NCI-H460 (cell line): ENCODE data around the gene GOT2. TPM values are rescaled to one million over a fixed set of nuclear protein-coding genes. Genes with fewer than 3 reads are reported as not detected.
"Not testable (repeated sequence)": the region's sequence is repeated elsewhere in the genome, so short reads cannot be mapped to it uniquely, and the experiment has no call there.

Source experiments
- DNase-seq: peaks from one replicate; pipeline ENCODE4 v3.0.0-alpha.2; 2016; ENCODE audit warnings: low read depth; ENCODE audit errors: extremely low read depth
- polyA plus RNA-seq: library from polyadenylated mRNA; depleted of rRNA; stranded (reverse); fragments of >200 nt; gene quantifications from 2 replicates; pipeline ENCODE4 v1.2.3, GENCODE V29; 2014; cell fraction: nucleus; rRNA removed
- total RNA-seq: library from RNA; depleted of rRNA; stranded (reverse); fragments of >200 nt; shearing (Covaris generic); gene quantifications from 2 replicates; pipeline ENCODE4 v1.2.3, GENCODE V29; 2014; rRNA removed

Gene GOT2
- 159 and 172 TPM in 2 replicates for total RNA-seq
- polyA plus RNA-seq, result 166 and 179 TPM in 2 replicates

DNA sequence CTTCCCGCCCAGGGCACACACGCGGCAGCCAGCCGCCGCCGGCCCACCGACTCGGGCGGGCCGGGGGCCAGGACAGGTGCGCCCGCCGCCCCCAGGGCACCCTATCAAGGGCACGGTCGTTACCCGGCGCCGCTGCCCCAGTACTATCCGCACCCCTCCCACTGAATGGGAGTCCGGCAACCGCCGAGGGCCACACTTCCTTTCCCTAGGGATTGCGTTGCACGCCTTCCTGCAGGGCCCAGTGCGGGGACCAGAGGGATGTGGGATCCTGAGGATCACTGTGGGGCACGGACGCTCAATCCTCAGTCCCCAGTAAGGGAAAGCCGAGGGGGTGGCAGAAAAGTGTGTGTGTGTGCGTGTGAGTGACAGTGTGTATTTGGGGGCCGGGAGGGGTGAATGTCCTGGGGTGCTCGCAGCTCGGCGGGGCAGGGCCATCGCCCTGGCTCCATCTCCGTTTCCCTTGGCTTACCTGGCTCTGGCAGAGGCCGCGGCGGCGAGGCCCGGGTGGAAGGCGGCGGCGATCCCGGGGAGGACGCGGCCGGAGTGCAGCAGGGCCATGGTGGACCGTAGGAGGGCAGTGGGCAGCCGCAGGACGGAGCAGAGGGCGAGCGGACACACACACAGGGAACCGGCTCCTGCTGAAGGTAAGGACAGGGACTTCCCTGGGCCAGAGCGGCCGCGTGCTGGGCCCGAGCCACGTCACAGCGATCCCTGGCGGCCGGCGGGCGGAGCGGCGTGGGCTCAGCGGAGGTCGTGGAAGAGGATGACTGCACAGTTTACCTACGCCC lies at the start of gene GOT2:
Gene GOT2 (minus strand): TSS at position 646 of the 788 bp plus-strand sequence. CDS start 88 bp downstream, at position 558.
- DNase-seq, result peak; percentile 88

DNA sequence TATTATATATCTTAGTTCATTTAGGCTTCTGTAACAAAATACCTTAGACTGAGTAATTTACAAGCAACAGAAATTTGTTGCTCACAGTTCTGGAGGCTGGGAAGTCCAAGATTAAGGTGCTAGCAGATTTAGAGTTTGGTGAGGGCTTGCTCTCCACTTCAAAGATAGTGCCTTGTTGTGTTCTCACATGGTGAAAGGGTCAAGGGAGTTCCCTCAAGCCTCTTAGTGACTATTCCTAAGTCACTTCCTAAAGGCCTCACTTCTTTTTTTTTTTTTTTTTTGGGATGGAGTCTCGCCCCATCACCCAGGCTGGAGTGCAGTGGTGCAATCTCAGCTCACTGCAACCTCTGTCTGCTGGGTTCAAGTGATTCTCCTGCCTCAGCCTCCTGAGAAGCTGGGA lies 45.2 kb upstream of the GOT2 start:
- DNase-seq, result not testable (repeated sequence)

DNA sequence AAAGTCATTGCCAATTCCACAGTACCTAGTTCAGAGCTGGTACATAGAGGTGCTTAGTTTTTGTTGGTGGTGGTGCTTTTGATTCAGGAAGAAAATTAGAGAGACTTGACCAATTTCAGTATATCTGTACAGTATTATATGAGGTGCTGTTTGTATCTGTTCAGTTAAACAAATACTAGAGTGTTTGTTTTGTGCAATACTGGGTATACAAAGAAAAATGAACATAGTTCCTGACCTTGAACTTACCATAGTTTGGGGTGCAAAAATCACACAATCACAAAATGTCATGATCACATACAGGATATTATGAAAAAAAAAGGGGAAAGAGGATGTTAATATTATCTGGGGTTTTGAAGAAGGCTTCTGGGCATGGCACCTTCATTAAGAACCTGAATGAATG lies 39.8 kb upstream of the GOT2 start:
- DNase-seq, result no peak

DNA sequence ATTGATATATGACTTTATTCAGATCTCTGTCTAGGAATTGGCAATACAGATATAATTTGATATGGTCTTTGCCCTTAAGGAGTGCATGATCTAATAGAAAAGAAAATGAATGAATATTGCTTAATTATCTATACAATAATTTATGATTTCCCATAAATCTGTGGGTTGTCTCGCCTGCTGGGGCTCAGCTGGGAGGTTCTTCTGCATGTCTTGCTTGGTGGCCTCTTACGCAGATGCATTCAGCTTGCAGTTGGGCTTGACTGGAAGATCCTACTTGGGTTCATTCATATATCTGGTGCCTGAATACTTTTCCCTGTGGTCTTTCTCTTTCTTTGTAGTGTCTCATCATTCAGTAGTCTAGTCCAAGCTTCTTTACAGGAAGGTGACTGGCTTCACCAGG lies 34.0 kb upstream of the GOT2 start:
- DNase-seq, result no peak

DNA sequence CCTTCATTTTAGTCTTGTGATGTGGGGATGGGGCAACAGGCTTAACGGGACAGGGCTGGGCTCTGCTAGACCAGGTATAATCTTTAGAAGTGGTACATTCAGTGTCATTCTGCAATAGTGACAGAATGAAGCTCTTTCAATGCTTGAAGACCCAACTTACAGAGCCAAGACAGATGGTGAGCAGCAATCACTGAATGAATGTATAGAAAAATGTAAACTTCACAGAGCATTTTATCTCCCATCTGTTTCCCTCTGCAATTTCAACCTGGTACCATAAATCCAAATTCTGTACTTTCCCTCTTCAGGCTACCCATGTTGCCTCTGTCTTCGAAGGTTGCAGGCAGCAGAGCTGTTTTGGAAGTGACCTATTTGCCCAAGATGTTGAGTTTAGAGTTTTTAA lies 33.5 kb upstream of the GOT2 start:
- no peak for DNase-seq

DNA sequence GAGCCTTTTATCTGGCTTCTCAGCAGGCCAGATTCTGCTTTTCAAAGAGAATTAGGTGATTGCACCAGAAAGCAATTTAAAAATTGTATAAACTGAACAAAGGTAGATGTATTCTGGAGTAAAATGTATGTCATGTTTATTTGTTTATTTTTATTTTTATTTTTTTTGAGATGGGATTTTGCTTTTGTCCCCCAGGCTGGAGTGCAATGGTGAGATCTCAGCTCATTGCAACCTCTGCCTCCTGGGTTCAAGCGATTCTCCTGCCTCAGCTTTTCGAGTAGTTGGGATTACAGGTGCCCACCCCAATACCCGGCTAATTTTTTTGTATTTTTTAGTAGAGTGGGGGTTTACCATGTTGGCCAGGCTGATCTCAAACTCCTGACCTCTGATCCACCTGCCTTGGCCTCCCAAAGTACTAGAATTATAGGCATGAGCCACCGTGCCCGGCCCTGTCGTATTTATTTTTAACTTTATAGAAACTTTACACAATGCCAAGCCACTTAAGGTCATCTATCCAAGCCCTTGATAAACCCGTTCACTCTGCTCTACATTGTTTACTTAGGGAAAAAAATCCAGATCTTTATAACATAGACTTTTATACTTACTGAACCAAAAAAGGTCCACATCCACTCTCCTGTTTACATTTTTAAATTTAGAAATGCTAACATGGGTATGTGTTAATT lies 22.7 kb upstream of the GOT2 start:
- no peak for DNase-seq

DNA sequence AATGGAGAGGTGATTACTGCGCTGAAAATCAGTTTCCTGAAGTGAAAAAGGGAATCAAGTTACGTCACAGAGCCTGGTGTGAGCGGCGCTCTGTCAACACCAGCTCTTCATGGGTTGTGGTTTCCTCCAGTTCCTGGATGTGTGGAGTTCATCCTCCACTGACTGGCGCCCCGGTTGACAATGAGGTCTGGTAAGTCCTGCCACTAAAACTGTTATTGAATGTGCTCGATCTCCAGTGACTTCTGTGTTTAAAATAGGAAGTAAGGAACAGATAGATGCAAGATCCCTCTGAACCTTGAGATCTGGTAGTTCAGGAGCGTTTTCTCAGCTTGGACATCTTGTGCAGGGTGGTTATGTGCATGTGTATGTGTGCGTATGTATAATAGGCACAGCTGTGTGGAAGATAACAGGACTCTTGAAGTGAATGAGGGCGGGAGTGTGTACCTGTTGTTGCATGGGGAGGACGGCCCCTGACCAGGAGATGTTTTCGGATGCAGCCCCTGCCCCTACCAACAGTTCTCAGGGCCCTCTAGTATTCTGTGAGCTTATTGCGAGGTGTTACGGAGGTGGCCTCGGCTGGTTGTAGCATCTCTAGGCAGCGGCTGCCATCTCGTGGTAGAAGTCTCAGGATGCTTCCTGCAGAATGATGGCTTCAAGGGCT lies 22.0 kb upstream of the GOT2 start:
- peak; percentile 86 for DNase-seq

DNA sequence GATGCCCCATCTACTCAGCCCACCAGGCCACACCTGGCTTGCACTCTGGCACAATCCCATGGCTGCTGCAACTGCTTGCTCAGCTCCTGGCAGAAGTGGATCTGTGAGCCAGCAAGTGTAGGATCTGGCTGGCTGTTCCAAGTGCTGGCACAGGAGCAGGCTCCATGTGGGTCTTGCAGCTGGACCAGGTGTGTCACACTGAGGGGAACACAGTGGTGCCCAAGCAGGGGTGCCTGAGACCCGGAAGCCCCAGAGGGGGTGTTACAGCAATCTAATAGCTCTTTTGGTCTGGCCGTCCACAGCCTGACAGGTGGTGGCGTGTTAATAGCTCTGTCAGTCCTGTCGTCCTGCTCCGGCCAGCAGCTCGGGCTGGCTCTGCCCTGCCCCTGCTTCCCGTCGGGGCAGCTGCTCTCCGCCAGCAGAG lies 19.6 kb upstream of the GOT2 start:
- no peak for DNase-seq

DNA sequence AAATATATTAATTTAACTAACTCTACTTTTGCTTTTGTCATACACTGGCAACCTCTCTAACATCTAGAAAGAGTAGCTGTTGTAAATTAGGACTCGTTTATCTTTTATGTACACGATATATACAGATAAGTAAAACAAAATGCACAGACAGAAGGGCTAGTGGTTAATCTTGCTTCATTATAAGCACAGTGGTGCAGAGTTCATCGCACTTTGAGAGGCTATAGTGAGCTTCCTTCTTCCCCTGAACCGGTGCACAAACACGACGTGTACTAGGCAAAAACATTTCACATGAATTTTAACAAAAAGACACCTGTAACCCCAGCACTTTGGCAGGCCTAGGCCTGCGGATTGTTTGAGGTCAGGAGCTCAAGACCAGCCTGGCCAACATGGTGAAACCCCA lies 10.4 kb upstream of the GOT2 start:
- DNase-seq, result no peak

DNA sequence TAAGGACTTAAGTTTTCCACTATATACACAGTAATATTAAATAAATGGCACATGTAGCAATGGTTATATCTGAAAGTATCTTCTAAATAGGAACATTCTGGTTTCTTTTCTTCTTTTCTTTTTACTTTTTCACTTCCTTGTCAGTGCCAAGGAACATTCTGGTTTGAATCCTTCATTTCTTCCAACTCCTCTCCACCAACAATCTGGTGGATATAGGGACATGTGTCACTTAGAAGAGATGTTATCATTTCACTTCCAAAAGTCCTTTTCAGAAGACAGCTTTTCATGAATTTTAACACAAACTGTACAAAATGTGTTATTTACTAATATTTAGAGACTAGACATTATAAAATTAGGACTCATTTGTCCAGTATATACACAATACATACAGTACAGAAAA lies 7.9 kb upstream of the GOT2 start:
- DNase-seq, result no peak

DNA sequence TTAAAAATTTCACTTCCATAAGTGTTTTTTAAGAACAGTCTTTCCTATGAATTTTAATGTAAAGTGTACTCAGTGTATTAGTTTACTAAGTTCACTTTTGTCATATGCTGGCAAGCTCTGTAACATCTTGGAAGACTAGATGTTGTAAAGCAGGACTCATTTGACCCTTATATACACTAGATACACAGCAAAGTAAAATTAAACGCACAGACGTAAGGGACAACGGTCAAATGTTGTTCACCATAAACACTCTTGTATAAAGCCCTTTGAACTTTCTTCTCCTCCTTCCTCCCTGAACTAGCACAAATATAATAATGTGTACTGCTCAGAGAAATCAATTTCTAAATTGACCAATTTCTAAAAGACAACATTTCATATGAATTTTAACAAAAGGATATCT lies 7.0 kb upstream of the GOT2 start:
- no peak for DNase-seq

DNA sequence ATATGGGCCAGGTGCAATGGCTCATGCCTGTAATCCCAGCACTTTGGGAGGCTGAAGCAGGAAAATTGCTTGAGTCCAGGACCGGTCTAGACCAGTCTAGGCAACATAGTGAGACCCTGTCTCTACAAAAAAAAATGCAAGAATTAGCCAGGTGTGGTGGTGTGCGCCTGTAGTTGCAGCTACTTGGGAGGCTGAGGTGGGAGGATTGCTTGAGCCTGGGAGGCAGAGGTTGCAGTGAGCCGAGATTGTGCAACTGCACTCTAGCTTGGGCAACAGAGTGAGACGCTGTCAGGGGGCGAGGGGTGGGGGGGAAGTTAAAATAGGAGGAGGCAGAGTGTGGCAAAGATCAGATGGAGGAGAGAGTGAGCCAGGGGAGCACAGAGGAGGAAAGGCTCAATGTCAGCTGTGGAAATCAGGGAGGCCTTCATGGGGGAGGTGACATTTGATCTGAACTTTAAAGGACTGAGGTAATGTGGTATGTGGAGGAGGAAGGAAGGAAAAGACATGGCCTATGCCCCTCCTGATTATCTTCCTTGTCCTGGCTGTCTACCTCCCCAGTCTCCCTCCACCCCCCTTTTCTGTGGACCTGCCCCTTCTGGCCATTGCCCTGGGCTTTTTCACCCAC lies 4.7 kb upstream of the GOT2 start:
- no peak for DNase-seq

DNA sequence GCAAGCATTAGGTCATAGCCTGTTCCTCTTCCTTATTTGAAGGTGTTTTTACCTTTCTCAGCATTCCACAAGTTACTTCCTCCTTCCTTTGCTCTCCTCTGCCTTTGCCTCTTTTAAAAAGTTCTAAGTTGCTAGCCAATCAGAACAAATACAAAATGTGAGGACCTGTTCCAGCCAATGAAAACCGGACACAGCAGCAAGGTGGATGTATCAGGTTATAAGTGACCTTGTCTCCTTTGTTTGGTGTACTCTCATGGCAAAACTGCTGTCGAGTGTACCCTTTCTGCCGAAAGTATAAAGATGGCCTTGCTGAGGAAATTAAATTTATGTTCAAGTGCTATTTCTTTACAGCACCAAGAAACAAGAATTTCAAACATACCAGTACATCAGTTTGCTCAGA lies 2.2 kb upstream of the GOT2 start:
- DNase-seq, result not testable (repeated sequence)

DNA sequence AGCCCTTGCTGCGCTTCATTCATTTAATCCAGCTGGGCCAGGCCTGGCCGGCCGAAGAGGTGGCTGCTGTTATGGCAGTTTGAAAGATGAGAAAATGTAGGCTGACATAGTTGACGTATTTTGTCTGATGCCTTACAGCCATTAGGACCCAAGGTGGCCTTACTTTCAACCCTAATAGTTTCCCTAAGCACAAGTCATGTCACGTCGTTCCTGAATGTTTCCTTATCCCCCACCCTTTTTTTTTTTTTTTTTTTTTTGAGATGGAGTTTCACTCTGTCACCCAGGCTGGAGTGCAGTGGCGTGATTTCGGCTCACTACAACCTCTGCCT lies 307 bp upstream of the GOT2 start:
- no peak for DNase-seq

DNA sequence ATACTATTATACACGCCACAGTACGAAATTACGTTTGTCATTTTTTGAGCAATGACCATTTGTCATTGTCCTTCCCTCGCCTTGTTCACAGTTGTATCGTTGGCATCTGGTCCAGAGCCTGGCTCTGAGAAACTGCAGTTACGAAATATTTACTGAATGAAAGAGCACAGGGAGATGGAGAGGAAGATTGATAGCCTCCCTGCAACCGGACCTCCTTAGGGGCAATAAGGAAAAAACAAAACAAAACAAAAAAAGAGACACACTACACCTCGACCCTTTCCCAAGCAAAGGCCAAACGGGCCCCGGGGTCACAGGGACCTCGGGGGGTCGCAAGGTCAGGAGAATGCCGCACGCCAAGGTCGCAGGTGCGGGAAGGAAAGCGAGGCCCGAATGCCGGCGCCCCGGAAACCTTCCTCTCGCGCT lies 857 bp downstream of the GOT2 start:
- no peak for DNase-seq

DNA sequence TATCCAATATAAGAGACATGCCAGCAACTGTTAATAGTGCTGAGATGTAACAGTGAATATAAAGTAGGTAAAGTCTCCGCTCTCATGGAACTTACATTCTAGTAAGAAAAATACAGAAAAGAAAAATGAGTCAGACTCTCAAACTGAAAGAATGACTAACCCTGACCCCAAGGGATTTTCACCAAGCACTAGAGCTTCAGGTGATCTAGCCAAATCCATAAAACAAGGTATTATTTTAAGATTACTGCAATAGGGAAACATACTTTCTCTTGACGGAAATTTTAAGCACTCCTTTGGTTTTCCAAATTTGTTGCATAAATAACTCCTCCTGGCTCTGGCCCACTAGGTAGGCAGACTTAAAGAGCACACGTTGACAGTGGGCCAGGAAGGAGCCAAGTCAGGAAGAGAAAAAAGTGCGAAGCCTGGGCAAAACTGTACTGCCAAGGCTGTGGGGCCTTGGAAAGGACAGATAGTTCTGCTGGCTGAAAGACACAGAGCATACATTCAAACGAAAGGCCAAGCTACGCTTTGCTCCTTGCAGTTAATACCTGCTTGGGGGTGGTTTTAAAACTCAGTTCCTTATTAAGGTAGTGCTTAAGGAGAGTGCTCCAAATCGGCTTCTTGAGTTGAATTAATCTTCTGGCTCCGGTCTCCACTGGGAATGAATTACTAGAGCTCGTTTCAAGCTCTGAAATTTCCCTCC lies 1.4 kb downstream of the GOT2 start:
- DNase-seq, result no peak

DNA sequence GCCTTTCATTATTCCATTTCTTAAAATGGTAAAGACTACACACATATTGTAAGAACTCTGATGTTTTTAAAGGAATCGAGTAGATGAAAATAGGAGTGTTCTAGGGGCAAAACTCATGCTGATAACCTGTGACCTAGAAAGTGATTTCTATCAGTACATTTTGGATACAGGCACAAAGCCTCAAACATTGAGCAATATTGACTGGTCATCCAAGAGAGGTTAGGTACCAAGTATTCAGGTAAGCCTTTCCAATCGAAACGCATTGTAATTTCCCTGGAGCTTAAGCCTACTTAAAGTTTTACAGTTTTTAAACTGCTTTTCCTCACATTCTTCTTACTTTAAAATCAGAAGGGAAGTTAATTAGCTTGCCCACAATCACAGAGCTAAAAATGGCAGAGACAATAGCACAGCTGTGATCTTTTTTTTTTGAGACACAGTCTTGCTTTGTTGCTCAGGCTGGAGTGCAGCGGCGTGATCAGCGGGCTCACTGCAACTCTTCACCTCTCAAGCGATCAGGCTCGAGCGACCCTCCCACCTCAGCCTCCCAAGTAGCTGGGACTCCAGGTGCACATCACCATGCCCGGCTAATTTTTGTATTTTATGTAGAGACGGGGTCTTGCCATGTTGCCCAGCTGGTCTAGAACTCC lies 3.3 kb downstream of the GOT2 start:
- no peak for DNase-seq

DNA sequence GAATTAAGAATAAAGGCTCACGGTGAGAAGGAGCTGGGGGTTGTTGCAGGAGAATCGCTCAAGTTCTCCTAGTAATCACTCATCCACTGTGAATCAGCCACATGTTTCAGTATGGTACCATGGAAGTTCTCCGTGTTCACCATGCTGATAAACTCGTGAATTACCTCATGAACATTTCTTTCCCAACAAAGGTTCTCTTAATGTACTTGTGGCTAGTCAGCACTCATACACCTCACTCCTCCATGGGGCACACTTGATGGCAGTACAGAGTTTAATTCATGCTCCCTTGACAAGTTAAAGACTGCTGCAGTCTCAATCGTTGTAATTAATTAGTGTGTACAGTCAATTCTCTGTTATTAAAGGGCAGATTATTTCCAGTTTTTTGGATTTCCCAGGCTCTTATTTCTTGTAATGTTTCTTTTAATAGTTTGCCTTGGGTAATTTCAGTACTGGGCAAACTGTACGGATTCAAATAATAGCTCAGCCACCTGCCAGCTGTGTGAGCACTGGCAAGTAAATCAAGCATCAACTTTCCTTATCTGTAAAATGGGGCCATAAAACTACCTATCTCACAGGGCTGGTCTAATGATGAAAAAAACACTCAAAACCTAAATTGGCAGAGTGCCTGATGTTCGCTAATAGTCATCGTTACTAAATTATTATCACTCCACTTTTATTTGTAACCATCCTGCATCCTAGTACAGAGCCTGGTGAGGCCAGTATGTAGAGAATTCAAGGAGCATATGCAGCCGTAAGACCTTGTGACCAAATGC lies 6.1 kb downstream of the GOT2 start:
- DNase-seq, result no peak

DNA sequence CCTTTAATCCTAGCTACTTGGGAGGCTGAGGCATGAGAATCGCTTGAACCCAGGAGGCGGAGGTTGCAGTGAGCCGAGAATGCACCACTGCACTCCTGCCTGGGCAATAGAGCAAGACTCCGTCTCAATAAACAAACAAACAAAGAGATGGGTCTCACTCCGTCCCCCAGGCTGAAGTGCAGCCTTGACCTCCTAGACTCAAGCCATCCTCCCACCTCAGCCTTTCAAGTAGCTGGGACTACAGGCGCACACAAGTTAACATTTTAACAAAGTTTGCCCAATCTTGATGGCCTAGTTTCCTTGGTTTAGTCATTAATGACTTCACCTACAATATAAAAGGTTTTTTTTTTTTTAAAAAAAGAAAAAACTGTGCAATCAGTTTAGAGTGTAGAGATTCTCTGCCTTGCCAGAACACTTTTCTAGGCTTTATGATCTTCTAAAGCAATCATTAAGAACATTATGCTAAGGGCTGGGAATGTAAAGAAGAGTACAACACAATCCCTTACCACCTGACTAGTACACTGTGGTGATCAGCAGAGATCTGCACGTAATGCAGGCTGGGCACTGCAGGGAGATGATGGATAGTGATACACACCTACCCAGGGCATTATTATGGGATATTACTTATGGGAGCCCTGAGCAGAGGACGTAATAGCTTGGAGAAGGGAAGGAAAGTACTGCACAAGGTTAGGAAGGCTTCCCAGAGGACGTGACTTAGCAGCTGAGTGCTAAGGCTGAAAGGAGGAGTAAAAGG lies 6.9 kb downstream of the GOT2 start:
- DNase-seq, result no peak
